ENCODE results near the gene MOB3B. TPM values are rescaled to one million over a fixed set of nuclear protein-coding genes. Genes with fewer than 3 reads are reported as not detected.

Gene MOB3B
- total RNA-seq, 1 donor from 2014 or later, result 14.8 TPM

DNA sequence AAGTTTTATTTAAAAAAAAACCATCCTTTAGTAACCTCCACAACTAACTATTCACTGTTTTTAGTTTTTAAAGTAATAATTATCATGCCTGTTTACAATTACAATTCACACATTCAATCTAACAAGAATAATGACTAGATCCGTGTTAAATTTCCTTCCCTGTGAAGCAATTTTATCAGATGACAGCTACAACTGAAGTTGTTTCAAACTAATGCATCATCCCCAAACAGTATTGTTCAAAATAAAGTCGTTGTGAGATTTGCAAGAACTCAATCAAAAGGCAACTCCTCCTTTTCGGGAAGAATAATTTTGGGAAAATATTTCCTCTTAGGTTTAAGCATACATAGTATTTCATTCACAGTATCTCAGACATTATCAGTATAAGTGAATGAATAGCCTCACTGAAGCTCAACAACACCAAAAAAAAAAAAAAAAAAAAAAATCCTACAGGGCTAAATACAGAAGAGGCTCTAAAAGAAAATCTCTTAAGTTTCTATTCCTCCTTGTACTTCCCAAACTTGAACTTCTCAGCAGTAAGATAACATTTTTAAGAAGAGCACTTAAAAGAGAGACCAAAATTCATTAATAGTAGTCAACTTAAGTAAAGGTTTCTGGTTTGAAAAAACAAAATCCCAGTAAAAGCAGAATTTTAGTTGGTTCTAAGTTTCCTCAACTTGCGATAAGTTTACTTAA is 34.3 kb upstream of the MOB3B start:
- TF ChIP-seq, protein P1, sequence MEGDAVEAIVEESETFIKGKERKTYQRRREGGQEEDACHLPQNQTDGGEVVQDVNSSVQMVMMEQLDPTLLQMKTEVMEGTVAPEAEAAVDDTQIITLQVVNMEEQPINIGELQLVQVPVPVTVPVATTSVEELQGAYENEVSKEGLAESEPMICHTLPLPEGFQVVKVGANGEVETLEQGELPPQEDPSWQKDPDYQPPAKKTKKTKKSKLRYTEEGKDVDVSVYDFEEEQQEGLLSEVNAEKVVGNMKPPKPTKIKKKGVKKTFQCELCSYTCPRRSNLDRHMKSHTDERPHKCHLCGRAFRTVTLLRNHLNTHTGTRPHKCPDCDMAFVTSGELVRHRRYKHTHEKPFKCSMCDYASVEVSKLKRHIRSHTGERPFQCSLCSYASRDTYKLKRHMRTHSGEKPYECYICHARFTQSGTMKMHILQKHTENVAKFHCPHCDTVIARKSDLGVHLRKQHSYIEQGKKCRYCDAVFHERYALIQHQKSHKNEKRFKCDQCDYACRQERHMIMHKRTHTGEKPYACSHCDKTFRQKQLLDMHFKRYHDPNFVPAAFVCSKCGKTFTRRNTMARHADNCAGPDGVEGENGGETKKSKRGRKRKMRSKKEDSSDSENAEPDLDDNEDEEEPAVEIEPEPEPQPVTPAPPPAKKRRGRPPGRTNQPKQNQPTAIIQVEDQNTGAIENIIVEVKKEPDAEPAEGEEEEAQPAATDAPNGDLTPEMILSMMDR (IDR thresholded peaks at IDR 0.05; ENCODE audit: unreplicated experiment), result no peak
- peaks cover 13% of the 10 kb centered on the region for H3K36me3 Mint-ChIP-seq
- H3K27ac Mint-ChIP-seq, result no peak overlapping the region
- H3K27me3 Mint-ChIP-seq (ENCODE audit: low read depth), result no peaks in the 10 kb centered on the region
- no peaks in the 10 kb centered on the region for H3K9me3 Mint-ChIP-seq
- H3K4me3 Mint-ChIP-seq, result no peak overlapping the region
- no peak for DNase-seq (ENCODE audit: low spot score in 2 of 2, unreplicated experiment in 2 of 2)
- H3K4me1 Mint-ChIP-seq, result peaks cover 5% of the 10 kb centered on the region

DNA sequence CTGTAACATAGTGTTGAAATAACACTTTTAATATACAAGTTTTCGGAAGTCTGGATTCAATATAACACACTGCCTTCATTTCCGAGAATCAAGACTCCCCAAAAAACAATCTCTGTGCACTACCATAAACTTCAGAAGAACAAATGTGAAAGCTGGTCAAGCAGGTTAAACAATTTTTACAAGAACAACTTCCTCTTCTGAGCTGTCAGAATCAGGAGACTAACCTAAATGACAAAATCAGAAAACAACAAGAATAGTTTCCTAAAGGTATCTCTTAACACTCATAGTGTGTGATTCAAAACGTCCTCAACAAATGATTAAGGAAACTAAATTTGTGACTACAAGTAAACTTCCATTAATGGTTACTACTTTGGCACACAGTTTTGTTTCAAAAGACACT is 32.1 kb upstream of the MOB3B start:
- no peak overlapping the region for H3K27ac Mint-ChIP-seq
- H3K4me1 Mint-ChIP-seq, result peaks cover 5% of the 10 kb centered on the region
- DNase-seq (ENCODE audit: low spot score in 2 of 2, unreplicated experiment in 2 of 2), result no peak
- no peaks in the 10 kb centered on the region for H3K9me3 Mint-ChIP-seq
- H3K36me3 Mint-ChIP-seq, result peaks cover 12% of the 10 kb centered on the region
- H3K27me3 Mint-ChIP-seq (ENCODE audit: low read depth), result no peaks in the 10 kb centered on the region
- TF ChIP-seq, protein P1 (IDR thresholded peaks at IDR 0.05; ENCODE audit: unreplicated experiment), result no peak
- H3K4me3 Mint-ChIP-seq, result no peak overlapping the region

- TF ChIP-seq, protein P1 (IDR thresholded peaks at IDR 0.05; ENCODE audit: unreplicated experiment), result no peak
- H3K4me1 Mint-ChIP-seq, result peaks cover 5% of the 10 kb centered on the region
- no peak overlapping the region for H3K4me3 Mint-ChIP-seq
- peaks cover 10% of the 10 kb centered on the region for H3K36me3 Mint-ChIP-seq
- H3K9me3 Mint-ChIP-seq, result no peaks in the 10 kb centered on the region
- no peaks in the 10 kb centered on the region for H3K27me3 Mint-ChIP-seq (ENCODE audit: low read depth)
- DNase-seq (ENCODE audit: low spot score in 2 of 2, unreplicated experiment in 2 of 2), result no peak
- no peak overlapping the region for H3K27ac Mint-ChIP-seq
Measured at GRCh38 chr9:27560457-27560856, 30.8 kb upstream of the MOB3B start.

DNA sequence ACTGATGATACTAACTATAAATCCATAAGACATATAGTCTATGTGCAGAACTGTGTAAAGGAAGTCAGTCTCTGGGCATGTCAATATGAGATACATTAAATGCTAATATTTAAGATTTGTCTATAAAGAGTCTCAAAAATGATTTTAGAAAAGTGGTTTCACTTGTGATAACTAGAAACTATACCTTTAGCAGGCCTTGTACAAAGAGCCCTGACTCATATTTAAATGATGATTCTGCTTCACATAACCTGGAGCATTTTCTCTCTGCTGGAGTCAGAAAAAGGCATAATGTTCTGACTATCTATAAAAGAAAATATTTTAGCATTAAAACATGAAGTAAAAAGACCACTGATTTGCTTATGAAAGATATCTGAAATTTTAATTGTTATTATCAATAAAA is 28.7 kb upstream of the MOB3B start:
- Mint-ChIP-seq H3K36me3 (peaks cover 22% of the 10 kb centered on the region), H3K4me3 (no peak overlapping the region), H3K9me3 (peaks cover 3% of the 10 kb centered on the region), H3K27ac (no peak overlapping the region), H3K27me3 (ENCODE audit: low read depth) (no peaks in the 10 kb centered on the region), H3K4me1 (peaks cover 5% of the 10 kb centered on the region)
- TF ChIP-seq, protein P1 (IDR thresholded peaks at IDR 0.05; ENCODE audit: unreplicated experiment), result no peak
- DNase-seq (ENCODE audit: low spot score in 2 of 2, unreplicated experiment in 2 of 2), result no peak

DNA sequence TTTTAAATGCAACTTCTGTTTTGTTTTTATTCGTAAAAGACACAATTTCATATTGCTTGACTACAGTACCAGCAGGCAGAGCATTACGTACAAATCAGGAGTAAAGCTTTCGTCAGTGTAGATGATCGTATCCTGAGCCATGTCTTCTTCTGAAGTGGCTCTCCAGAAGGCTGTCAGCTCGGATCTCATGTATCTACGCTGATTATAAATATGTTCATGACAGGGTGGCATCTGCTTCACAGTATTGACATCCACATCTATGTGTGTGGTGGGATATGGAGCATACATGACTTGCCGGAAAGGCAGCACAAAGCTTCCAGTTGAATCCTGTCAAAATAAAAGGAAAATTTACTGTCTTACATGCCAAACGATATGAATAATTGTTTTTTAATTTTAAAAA is 26.9 kb upstream of the MOB3B start:
- TF ChIP-seq, protein P1 (IDR thresholded peaks at IDR 0.05; ENCODE audit: unreplicated experiment), result no peak
- Mint-ChIP-seq H3K27me3 (ENCODE audit: low read depth) (no peaks in the 10 kb centered on the region), H3K27ac (no peak overlapping the region), H3K4me1 (peaks cover 1% of the 10 kb centered on the region), H3K9me3 (peaks cover 3% of the 10 kb centered on the region), H3K4me3 (no peak overlapping the region), H3K36me3 (peaks cover 31% of the 10 kb centered on the region)
- DNase-seq (ENCODE audit: low spot score in 2 of 2, unreplicated experiment in 2 of 2), result no peak

All from mesothelial cell of epicardium (in vitro differentiated cells).